Breast epithelium (tissue), 3 donors: ENCODE measurements around the gene KRTAP5-9.

Experiments
- CTCF ChIP-seq, 3 donors: fragments of 450-650 bp; IDR thresholded peaks; one replicate each; pipeline ENCODE4 v1.5.1; 2016 to 2017; ENCODE audit warnings: antibody characterized with exemption in 3 of 3, mild to moderate bottlenecking in 3 of 3, moderate library complexity in 3 of 3
- POLR2A ChIP-seq: fragments of 450-650 bp; IDR thresholded peaks from one replicate; pipeline ENCODE4 v1.6.1; 2016; ENCODE audit warnings: antibody characterized with exemption, mild to moderate bottlenecking, moderate library complexity

- TF ChIP-seq CTCF (IDR thresholded peaks at IDR 0.05) (no peak), POLR2A (no peak)
Measured at GRCh38 chr11:71530602-71531001, 17.6 kb upstream of the KRTAP5-9 start.
